HG03108 (cell line): ENCODE data around the gene SMIM38.

Experiments used
- ATAC-seq: cut with Tn5 transposase; IDR thresholded peaks from one replicate; pipeline ENCODE4 v1.9.1; 2021; ENCODE audit warnings: moderate library complexity; ENCODE audit not compliant: unreplicated experiment

The SMIM38 gene

GRCh38 chr11:69200331-69201065 is 44.8 kb downstream of the SMIM38 start:
- no peak for ATAC-seq

GRCh38 chr11:69201066-69201365 is 45.3 kb downstream of the SMIM38 start:
- no peak for ATAC-seq

- no peak for ATAC-seq
These were observed 46.1 kb downstream of the SMIM38 start for GRCh38 chr11:69201764-69202370.

- ATAC-seq, result no peak
These were observed 46.9 kb downstream of the SMIM38 start for GRCh38 chr11:69202511-69203221.

- no peak for ATAC-seq
These were observed 47.6 kb downstream of the SMIM38 start for GRCh38 chr11:69203381-69203780.

GRCh38 chr11:69203901-69204245 is 48.1 kb downstream of the SMIM38 start:
- no peak for ATAC-seq

GRCh38 chr11:69204246-69204940 is 48.7 kb downstream of the SMIM38 start:
- no peak for ATAC-seq

GRCh38 chr11:69204941-69205742 is 49.4 kb downstream of the SMIM38 start:
- no peak for ATAC-seq
